WTC11 (cell line): Measurements from ENCODE around the gene PRR14.

ENCODE experiments used
- CREB1 ChIP-seq: sonication (generic); formaldehyde crosslinking; IDR thresholded peaks from 2 replicates; pipeline ENCODE4 v1.8.0; 2023; ENCODE audit warnings: mild to moderate bottlenecking, missing genetic modification reagents
- CTCF ChIP-seq: fragments of 200-600 bp; IDR thresholded peaks from 2 replicates; pipeline ENCODE4 v1.8.0; 2022; ENCODE audit warnings: antibody characterized with exemption
- GABPB1 ChIP-seq: sonication (generic); formaldehyde crosslinking; IDR thresholded peaks from 2 replicates; pipeline ENCODE4 v1.8.1; 2023; ENCODE audit warnings: mild to moderate bottlenecking, missing genetic modification reagents
- ZBTB21 ChIP-seq: sonication (generic); formaldehyde crosslinking; IDR thresholded peaks from 2 replicates; pipeline ENCODE4 v1.8.1; 2023; ENCODE audit warnings: mild to moderate bottlenecking, missing genetic modification reagents, borderline replicate concordance
- ZNF263 ChIP-seq: sonication (generic); formaldehyde crosslinking; IDR thresholded peaks from 2 replicates; pipeline ENCODE4 v1.8.1; 2022; ENCODE audit warnings: low read depth, mild to moderate bottlenecking, moderate library complexity, missing genetic modification reagents

DNA sequence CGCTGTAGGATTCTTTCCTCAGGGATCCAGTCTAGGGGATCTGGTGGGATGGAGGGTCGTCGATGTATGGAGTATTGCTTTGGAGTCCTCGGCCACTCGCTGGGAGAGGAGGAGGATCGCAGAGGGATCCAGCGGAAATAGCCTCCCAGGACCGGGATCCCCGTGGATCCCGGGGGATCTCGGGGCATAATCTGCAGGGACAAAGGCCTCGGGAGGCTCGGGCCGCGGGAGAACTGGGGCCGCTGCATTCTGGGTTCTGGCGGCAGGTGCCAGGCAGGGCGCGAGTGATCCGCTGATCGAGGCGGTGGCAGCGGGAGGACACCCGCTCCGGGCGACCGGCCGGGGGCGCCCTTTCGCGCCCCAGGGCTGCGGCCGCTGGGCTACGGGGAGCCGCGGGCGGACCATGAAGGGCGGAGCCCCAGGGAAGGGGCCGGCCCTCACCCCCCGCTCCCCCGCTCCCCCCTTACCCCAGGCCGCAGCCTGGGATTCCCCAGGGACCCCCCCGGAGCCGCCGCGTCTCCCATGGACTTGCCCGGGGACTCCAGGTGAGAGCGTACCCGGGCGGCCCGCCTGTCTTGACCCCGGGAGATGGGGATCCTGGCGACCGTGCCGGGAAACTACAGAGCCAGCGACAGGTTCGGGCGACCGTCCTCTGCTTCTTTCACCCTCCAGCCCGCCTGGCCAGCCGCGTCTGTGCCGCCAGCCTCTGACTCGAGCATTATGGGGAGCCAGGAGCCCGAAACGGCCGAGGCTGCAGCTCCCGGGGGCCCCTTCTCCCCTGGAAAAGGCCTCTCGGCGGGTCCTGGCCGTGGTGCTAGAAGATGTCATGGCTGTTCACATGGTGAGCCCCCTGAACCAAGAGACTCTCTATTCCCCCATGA, 604 bp downstream of the PRR14 start:
- TF ChIP-seq CREB1 (CRISPR knock-in tag) (no peak), ZNF263 (CRISPR knock-in tag) (no peak), ZBTB21 (no peak), CTCF (peak; percentile 27; the same call in 1 of the 2 replicates), GABPB1 (CRISPR knock-in tag) (peak; percentile 14; the same call in 1 of the 2 replicates)
